SH-SY5Y (cell line): ENCODE data around the gene TNFAIP8L3.

Source experiments
- GATA2 ChIP-seq: IDR thresholded peaks from 2 replicates; pipeline ENCODE4 v1.6.1; 2011; ENCODE audit warnings: mild to moderate bottlenecking, low read depth, low read length
- GATA3 ChIP-seq: IDR thresholded peaks from 2 replicates; pipeline ENCODE4 v1.6.1; 2011; ENCODE audit warnings: low read depth, mild to moderate bottlenecking, low read length, moderate library complexity

DNA sequence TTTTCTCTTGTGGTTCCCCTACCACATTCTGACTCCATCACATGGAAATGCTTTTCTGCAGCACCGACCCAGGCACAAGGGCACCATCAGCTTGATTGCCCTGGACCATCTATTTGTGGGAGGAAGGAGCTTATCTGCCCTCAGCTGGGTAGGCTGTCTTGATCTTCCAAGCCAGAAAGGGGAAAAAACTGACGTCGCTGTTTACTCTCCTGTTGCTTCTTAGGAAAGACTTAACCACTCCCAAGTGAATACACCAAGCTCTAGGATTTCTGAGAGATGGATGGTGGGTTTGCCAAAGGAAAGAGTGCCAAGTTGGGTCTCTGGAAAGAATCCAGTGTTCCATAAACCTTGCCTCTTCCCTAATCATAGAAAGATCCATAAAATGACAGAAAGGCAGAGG, 4.0 kb downstream of the TNFAIP8L3 start:
- TF ChIP-seq GATA2, result no peak
- no peak for TF ChIP-seq GATA3
